ENCODE measurements around the gene KCNMA1.

Gene KCNMA1

DNA sequence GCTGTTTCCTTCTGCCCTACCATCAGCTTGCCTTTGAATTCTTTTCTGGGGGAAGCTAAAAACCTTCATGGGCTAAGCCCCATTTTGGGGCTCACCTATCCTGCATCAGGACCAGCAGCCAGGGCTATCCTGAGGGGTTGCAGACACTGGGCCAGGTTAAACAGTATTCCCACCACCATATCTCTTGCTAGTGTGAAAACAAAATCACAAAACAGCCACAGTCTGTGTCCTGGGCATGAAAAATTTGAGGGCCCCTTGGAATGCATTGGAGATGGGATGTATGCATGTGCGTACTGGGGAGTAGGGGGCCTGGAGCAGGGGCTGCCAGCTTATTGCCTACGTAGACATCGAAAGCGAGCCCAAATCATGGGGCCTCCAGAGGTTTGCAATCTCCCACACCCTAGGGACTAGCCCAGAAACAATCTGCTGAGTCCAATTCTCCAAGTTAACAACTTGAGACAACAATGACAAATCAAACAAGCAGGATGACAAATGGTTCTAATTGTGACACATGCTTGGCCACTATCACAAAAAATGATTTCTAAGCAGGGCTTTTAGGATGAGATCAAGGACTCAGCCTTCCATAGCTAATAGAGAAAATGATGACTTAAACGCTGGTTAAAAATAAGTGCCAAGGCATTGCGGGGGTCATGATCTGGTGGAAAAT lies 557.1 kb downstream of the KCNMA1 start:
- Histone ChIP-seq H3K4me1 (ENCODE audit: control insufficient read depth, low read depth, low read length) (peaks cover 32% of the 10 kb centered on the region), H3K9ac (ENCODE audit: low read length) (no peak overlapping the region), H3K27ac (ENCODE audit: low read length) (no peak overlapping the region), H3K9me3 (ENCODE audit: control insufficient read depth, low read depth, low read length) (no peaks in the 10 kb centered on the region), H3K27me3 (ENCODE audit: control insufficient read depth, insufficient read depth, low read length) (no peaks in the 10 kb centered on the region), H3K4me3 (ENCODE audit: low read length) (no peak overlapping the region), H3K36me3 (ENCODE audit: control insufficient read depth, low read depth, low read length) (no peaks in the 10 kb centered on the region)

DNA sequence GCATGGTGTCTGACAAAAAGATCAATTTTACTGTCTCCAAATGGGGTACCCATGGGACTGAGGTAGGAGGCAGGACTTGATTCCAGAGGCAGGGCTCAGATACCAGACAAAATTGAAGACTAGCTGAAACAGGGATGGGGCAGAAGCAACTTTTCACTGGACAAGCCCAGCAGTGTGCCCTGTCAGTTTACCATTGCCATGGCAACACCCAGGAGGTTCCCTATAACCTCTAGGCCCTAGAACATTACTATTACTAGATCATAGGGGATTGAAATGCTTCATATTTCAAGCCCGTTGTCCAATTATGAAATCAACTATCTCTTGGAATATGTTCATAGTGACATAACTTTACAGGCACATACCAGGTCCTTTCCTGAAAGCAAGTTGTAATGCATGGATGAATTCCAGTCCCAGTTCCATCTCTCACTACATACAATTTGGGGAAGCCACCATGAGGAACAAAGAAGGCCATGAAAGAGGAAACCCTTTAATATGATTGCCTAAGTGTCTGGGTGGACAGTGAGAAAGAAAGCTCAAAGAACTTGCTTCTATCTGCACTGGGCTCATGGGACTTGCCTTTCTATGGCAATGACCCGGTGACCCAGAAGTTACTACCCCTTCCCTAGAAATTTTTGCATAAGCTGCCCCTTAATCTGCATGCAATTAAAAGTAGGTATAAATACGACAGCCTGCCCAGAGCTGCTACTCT lies 557.9 kb downstream of the KCNMA1 start:
- Histone ChIP-seq H3K9me3 (ENCODE audit: control insufficient read depth, low read depth, low read length) (no peaks in the 10 kb centered on the region), H3K9ac (ENCODE audit: low read length) (no peak overlapping the region), H3K36me3 (ENCODE audit: control insufficient read depth, low read depth, low read length) (no peaks in the 10 kb centered on the region), H3K27ac (ENCODE audit: low read length) (no peak overlapping the region), H3K4me1 (ENCODE audit: control insufficient read depth, low read depth, low read length) (peaks cover 32% of the 10 kb centered on the region), H3K27me3 (ENCODE audit: control insufficient read depth, insufficient read depth, low read length) (no peaks in the 10 kb centered on the region), H3K4me3 (ENCODE audit: low read length) (no peak overlapping the region)

DNA sequence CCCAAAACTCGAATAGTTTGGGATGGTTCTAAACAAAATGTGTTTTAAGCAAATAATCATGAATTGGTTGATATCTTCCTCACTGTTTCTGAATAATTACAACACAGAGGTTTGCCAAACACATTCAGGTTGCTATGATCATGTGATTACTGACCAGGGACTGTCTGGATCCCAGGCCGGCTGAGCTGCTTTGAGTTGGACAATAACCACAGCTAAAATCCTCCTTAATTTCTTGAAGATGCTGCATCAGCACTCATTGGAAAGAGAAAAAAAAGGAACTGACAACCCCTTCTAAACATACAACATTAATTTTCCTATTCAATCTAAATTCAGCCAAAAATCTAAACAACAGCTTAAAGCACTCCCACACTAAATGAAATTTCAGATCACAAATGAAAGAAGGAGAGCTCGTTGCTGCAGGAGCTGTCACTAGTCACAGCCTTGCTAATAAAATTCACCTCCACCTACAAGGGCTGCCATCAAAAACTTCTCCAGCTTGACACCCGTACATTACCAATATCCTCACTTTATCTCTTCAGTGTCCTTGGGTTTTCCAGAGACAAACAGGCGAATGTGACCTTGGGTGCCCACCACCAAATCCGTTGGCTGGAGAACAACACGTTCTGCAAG lies 560.2 kb downstream of the KCNMA1 start:
- Histone ChIP-seq H3K9ac (ENCODE audit: low read length) (no peak overlapping the region), H3K9me3 (ENCODE audit: control insufficient read depth, low read depth, low read length) (no peaks in the 10 kb centered on the region), H3K27ac (ENCODE audit: low read length) (no peak overlapping the region), H3K36me3 (ENCODE audit: control insufficient read depth, low read depth, low read length) (no peaks in the 10 kb centered on the region), H3K4me1 (ENCODE audit: control insufficient read depth, low read depth, low read length) (peaks cover 19% of the 10 kb centered on the region), H3K4me3 (ENCODE audit: low read length) (no peak overlapping the region), H3K27me3 (ENCODE audit: control insufficient read depth, insufficient read depth, low read length) (no peaks in the 10 kb centered on the region)

DNA sequence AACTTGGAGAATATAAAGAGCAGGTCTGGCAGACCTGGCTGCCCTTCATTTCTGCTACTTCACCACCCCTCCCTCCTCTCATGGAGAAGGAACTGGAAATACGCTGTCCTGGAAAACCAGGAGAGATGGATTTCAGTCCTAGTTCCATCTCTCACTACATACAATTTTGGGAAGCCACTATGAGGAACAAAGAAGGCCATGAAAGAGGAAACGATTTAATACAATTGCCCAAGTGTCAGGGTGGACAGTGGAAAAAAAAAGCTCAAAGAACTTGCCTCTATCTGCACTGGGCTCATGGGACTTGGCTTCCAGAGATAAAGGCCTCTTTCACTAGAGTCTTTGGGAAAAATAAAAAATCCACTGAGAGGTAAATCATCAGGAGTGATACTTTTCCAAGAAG lies 561.7 kb downstream of the KCNMA1 start:
- no peak overlapping the region for H3K27ac ChIP-seq (ENCODE audit: low read length)

DNA sequence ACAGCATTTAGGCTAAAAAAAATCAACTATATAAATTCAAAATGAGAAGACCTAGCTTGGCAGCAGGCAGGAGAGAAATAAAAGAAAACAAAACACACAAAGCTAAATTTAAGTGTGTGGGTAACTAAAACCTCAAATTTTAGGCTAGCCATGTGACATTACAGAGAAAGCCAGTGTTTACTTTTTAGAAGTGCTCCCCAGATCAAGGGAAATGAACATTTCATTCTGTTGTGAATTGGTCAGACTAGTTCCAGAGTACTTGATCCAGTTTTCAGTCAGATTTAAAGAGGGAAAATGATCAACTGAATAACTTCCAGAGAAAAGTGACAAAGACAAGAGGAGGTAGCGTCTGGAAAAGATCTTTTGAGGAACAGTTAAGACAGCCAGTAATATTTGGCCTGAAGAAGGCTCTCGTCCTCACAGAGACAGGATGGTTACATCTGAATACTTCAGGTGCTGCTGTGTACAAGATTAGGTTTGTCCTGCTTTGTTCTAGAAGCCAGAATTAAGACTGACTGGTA lies 563.4 kb downstream of the KCNMA1 start:
- H3K36me3 ChIP-seq (ENCODE audit: control insufficient read depth, low read depth, low read length), result no peaks in the 10 kb centered on the region
- no peaks in the 10 kb centered on the region for H3K4me1 ChIP-seq (ENCODE audit: control insufficient read depth, low read depth, low read length)
- no peak overlapping the region for H3K9ac ChIP-seq (ENCODE audit: low read length)

More for the DNA sequence above, 561.7 kb downstream of the KCNMA1 start:
- Histone ChIP-seq H3K36me3 (ENCODE audit: control insufficient read depth, low read depth, low read length) (no peaks in the 10 kb centered on the region), H3K4me1 (ENCODE audit: control insufficient read depth, low read depth, low read length) (peaks cover 13% of the 10 kb centered on the region), H3K27me3 (ENCODE audit: control insufficient read depth, insufficient read depth, low read length) (no peaks in the 10 kb centered on the region), H3K9ac (ENCODE audit: low read length) (no peak overlapping the region), H3K9me3 (ENCODE audit: control insufficient read depth, low read depth, low read length) (no peaks in the 10 kb centered on the region), H3K4me3 (ENCODE audit: low read length) (no peak overlapping the region)

DNA sequence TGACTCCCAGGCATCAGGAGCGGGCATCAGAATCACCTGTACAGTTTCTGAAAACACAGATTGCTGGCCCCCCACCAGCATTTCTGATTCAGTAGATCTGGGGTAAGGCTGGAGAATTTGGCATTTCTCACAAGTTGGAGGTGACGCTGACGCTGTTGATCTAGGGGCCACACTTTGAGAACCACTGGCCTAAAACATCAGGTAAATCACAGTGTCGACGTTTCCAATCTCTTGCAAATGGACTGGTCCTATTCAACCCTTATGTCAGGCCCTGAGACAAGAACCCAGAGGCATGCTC lies 564.0 kb downstream of the KCNMA1 start:
- Histone ChIP-seq H3K27ac (ENCODE audit: low read length) (no peak overlapping the region), H3K4me1 (ENCODE audit: control insufficient read depth, low read depth, low read length) (no peaks in the 10 kb centered on the region), H3K9ac (ENCODE audit: low read length) (no peak overlapping the region), H3K27me3 (ENCODE audit: control insufficient read depth, insufficient read depth, low read length) (no peaks in the 10 kb centered on the region), H3K4me3 (ENCODE audit: low read length) (no peak overlapping the region), H3K36me3 (ENCODE audit: control insufficient read depth, low read depth, low read length) (no peaks in the 10 kb centered on the region), H3K9me3 (ENCODE audit: control insufficient read depth, low read depth, low read length) (no peaks in the 10 kb centered on the region)

More for the DNA sequence above, 563.4 kb downstream of the KCNMA1 start:
- H3K4me3 ChIP-seq (ENCODE audit: low read length), result no peak overlapping the region
- no peak overlapping the region for H3K27ac ChIP-seq (ENCODE audit: low read length)
- no peaks in the 10 kb centered on the region for H3K27me3 ChIP-seq (ENCODE audit: control insufficient read depth, insufficient read depth, low read length)
- H3K9me3 ChIP-seq (ENCODE audit: control insufficient read depth, low read depth, low read length), result no peaks in the 10 kb centered on the region

DNA sequence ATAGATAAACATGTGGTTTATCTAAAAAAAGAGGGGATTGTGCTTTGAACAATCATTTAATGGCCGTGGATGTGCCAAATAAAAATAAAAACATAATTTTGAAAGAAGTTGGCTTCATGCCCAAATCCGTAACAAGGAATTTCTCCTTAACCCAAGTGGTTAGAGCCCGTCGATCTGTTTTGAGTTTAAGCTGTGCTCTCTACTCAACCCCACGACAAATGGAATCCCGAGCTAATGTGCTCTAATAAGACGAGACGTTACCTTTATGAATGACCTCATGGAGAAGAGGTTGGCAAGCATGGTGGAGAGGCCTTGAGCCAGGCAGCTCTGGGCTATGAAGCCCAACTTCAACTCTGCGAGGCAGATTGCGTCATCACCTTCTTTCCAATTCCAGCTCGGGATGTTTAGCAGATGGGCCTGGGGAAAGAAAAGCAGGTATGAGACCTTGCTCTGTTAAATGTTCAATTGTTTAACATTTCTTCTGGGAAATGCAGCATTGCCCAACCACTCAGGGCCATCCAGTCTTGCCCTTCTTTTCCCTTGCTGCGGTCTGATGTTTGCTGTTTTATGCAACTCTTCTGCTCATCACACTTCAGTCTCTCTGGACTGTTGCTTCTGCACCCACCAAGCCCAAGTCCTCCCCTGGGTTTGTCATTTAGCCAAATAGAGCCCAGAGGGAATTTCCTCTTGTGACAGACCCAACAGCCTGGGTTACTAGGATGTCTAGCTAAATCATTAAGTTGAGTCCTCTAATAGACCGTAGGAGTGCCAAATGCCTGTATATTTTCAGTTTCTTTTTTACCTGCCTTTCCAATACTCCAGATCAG lies 564.6 kb downstream of the KCNMA1 start:
- no peak overlapping the region for H3K4me3 ChIP-seq (ENCODE audit: low read length)

DNA sequence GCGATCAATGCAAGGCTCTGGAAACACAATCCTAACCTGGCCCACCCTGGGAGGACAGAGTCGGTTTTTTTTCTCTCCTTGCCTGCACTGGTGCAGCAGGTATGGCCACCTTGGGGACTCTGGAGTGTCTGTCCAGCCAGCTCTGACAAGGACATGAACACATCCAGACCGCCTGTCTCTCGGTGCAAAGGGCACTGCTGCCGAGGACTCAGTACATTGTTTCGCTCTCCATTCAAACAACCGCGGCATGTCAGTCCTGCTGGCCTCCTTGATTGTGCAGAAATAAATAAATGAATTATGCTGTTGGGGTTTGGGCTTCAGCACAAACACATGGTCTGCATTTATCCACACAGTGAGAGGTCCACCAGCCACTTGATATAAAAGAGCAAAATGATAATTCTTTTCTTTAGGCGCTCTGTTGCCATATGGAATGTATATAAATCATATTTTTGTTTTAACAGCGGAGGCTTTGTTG lies 565.2 kb downstream of the KCNMA1 start:
- Histone ChIP-seq H3K27me3 (ENCODE audit: control insufficient read depth, insufficient read depth, low read length) (no peaks in the 10 kb centered on the region), H3K9ac (ENCODE audit: low read length) (no peak overlapping the region), H3K9me3 (ENCODE audit: control insufficient read depth, low read depth, low read length) (no peaks in the 10 kb centered on the region), H3K4me3 (ENCODE audit: low read length) (no peak overlapping the region), H3K27ac (ENCODE audit: low read length) (no peak overlapping the region), H3K4me1 (ENCODE audit: control insufficient read depth, low read depth, low read length) (no peaks in the 10 kb centered on the region), H3K36me3 (ENCODE audit: control insufficient read depth, low read depth, low read length) (no peaks in the 10 kb centered on the region)

More for the DNA sequence above, 564.6 kb downstream of the KCNMA1 start:
- H3K9ac ChIP-seq (ENCODE audit: low read length), result no peak overlapping the region
- H3K36me3 ChIP-seq (ENCODE audit: control insufficient read depth, low read depth, low read length), result no peaks in the 10 kb centered on the region
- no peaks in the 10 kb centered on the region for H3K4me1 ChIP-seq (ENCODE audit: control insufficient read depth, low read depth, low read length)
- H3K27ac ChIP-seq (ENCODE audit: low read length), result no peak overlapping the region
- H3K9me3 ChIP-seq (ENCODE audit: control insufficient read depth, low read depth, low read length), result no peaks in the 10 kb centered on the region
- H3K27me3 ChIP-seq (ENCODE audit: control insufficient read depth, insufficient read depth, low read length), result no peaks in the 10 kb centered on the region

DNA sequence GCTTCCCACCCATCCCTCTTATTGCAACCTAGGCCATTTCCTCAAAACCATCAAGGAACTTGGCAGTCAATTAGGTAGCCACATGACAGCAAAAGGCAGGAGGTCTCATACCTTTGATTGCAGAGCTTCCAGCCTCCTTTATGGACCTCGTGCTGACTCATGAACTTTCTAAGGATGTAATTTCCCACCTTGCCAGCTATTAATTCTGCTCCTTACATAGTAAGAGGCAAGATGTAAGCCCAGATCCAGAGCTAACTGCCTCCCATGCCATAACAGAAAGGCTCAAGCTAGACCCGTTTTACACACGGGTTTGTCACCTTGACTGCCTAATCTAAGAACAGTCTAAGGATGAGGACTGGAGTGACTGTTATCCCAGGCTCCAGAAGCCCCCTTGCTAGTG lies 565.7 kb downstream of the KCNMA1 start:
- Histone ChIP-seq H3K27me3 (ENCODE audit: control insufficient read depth, insufficient read depth, low read length) (no peaks in the 10 kb centered on the region), H3K27ac (ENCODE audit: low read length) (no peak overlapping the region), H3K9me3 (ENCODE audit: control insufficient read depth, low read depth, low read length) (no peaks in the 10 kb centered on the region), H3K4me3 (ENCODE audit: low read length) (no peak overlapping the region), H3K9ac (ENCODE audit: low read length) (no peak overlapping the region), H3K4me1 (ENCODE audit: control insufficient read depth, low read depth, low read length) (no peaks in the 10 kb centered on the region), H3K36me3 (ENCODE audit: control insufficient read depth, low read depth, low read length) (no peaks in the 10 kb centered on the region)

DNA sequence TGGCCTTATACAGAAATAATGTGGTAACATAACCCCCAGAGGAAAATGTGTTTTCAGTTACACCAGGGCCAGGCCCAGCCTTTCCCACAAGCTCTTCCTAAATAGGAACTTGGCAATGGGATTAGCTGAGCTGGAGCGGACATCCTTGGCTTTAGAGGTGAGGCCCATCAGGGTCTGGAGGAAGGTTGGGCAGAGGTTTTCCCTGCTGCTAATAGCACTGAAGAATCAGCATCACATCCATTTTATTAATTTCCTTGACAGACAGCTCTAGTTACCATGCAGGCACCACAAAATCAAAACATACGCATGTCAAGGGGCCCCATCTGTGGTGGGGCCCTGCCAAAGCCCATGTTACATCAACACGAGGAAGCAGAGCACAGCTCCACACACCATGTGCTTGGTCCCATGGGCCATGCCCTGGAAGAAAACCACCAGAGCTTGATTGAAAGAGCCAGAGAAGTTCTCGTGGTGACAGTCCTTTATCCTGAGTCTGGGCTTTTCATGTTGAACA lies 566.6 kb downstream of the KCNMA1 start:
- H3K27ac ChIP-seq (ENCODE audit: low read length), result no peak overlapping the region
- no peaks in the 10 kb centered on the region for H3K9me3 ChIP-seq (ENCODE audit: control insufficient read depth, low read depth, low read length)
- no peaks in the 10 kb centered on the region for H3K4me1 ChIP-seq (ENCODE audit: control insufficient read depth, low read depth, low read length)
- H3K4me3 ChIP-seq (ENCODE audit: low read length), result no peak overlapping the region
- H3K27me3 ChIP-seq (ENCODE audit: control insufficient read depth, insufficient read depth, low read length), result no peaks in the 10 kb centered on the region
- no peak overlapping the region for H3K9ac ChIP-seq (ENCODE audit: low read length)
- H3K36me3 ChIP-seq (ENCODE audit: control insufficient read depth, low read depth, low read length), result no peaks in the 10 kb centered on the region

DNA sequence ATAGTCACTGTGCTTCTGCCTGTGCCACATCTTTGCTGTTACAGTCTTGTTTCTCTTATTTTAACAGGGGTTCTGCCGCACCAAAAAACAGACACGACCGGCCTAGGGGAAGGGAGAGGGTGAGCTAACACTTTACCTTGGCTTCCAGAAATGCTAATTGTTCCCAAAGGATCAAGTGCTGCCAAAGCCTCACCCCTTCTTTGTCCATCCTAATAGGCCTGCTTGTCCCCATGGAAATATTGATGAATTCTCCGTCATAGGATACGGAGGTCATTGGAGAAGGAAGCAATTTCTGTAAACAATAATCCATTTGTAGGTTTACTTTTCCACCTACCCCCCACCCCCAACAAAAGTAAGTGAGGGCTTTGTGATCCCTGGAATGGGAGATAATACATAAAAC lies 567.3 kb downstream of the KCNMA1 start:
- H3K4me1 ChIP-seq (ENCODE audit: control insufficient read depth, low read depth, low read length), result no peaks in the 10 kb centered on the region
- no peaks in the 10 kb centered on the region for H3K36me3 ChIP-seq (ENCODE audit: control insufficient read depth, low read depth, low read length)
- H3K27me3 ChIP-seq (ENCODE audit: control insufficient read depth, insufficient read depth, low read length), result no peaks in the 10 kb centered on the region
- H3K9me3 ChIP-seq (ENCODE audit: control insufficient read depth, low read depth, low read length), result no peaks in the 10 kb centered on the region
- H3K27ac ChIP-seq (ENCODE audit: low read length), result no peak overlapping the region
- H3K4me3 ChIP-seq (ENCODE audit: low read length), result no peak overlapping the region
- no peak overlapping the region for H3K9ac ChIP-seq (ENCODE audit: low read length)

All from iPS-18a (cell line).